Retinal pigment epithelial cell (primary cell): ENCODE measurements around the gene FPGS.

Source experiments
- DNase-seq: peaks from one replicate; pipeline ENCODE4 v3.0.0-alpha.2; 2010; ENCODE audit warnings: low read depth
- H3K4me3 ChIP-seq: 2 replicates; pipeline ENCODE4 v1.5.1; 2011; ENCODE audit warnings: mild to moderate bottlenecking, low read length, control low read depth, moderate library complexity
- CTCF ChIP-seq: conservative IDR thresholded peaks from 2 replicates; pipeline ENCODE4 v1.5.1; 2011; ENCODE audit warnings: low read depth, low read length, control low read depth, inconsistent platforms

The FPGS gene

GRCh38 chr9:127785023-127785932 lies 17.4 kb upstream of the FPGS start:
- no peak for DNase-seq
- peak; percentile 72 for TF ChIP-seq CTCF
- H3K4me3 ChIP-seq, result peak overlapping the region; percentile 59

GRCh38 chr9:127785933-127786772 lies 16.5 kb upstream of the FPGS start, which contains the start of gene CDK9:
TSS of gene CDK9 (plus strand) at chr9:127786034. CDS start at chr9:127786149, 115 bp downstream.
- TF ChIP-seq CTCF, result no peak
- no peak for DNase-seq
- H3K4me3 ChIP-seq, result peak within 1 kb of the TSS; percentile 89

GRCh38 chr9:127786773-127787104 lies 15.9 kb upstream of the FPGS start:
- peak; percentile 53 for TF ChIP-seq CTCF
- peak overlapping the region; percentile 89 for H3K4me3 ChIP-seq
- DNase-seq, result no peak

- no peak for TF ChIP-seq CTCF
- no peak for DNase-seq
- no peak overlapping the region for H3K4me3 ChIP-seq
Observed at GRCh38 chr9:127788337-127789011, 14.2 kb upstream of the FPGS start.

GRCh38 chr9:127789179-127789578 lies 13.5 kb upstream of the FPGS start:
- no peak overlapping the region for H3K4me3 ChIP-seq
- DNase-seq, result no peak
- no peak for TF ChIP-seq CTCF

GRCh38 chr9:127790094-127790855 lies 12.4 kb upstream of the FPGS start:
- TF ChIP-seq CTCF, result no peak
- DNase-seq, result no peak
- no peak overlapping the region for H3K4me3 ChIP-seq
